HepG2 (cell line): ENCODE results near the gene RAD51C. TPM values are rescaled to one million over a fixed set of nuclear protein-coding genes. Genes with fewer than 3 reads are reported as not detected.
A peak's percentile ranks its signal among the peaks of the same experiment; 100 is the strongest.

Source experiments
- ATAC-seq: fragments of 200-7000 bp; cut with Tn5 transposase; 3 replicates; pipeline ENCODE4 v1.9.1; 2020; ENCODE audit warnings: mild to moderate bottlenecking, moderate library complexity
- BruUV-seq: library from RNA; stranded (reverse); fragments of 400-500 nt; replicated peaks from 2 replicates; lab custom pipeline; 2021; lab: Mats Ljungman, UMichigan
- CTCF ChIA-PET: fragments of 300-600 bp; formaldehyde crosslinking; extraction: SDS; loops from one replicate; lab custom pipeline; 2021; ENCODE audit warnings: low total read pairs, inconsistent platforms, low intra/inter-chr PET ratio; lab: Yijun Ruan, JAX
- POLR2A ChIA-PET: fragments of 350-600 bp; sonication (Branson Sonifier 250); formaldehyde crosslinking; loops from one replicate; lab custom pipeline; 2020; ENCODE audit warnings: antibody characterized with exemption, inconsistent platforms; lab: Yijun Ruan, JAX
- DNase-seq: peaks from one replicate; pipeline ENCODE4 v3.0.0-alpha.2; 2015; ENCODE audit warnings: low spot score
- FAIRE-seq: peaks from 3 replicates; lab custom pipeline; 2011; peaks lifted over from hg19 to GRCh38; lab: Jason Lieb, UNC
- H2AFZ ChIP-seq: one replicate; pipeline ENCODE4 v1.6.1; 2011; ENCODE audit warnings: low read length, inconsistent platforms
- H3K27ac ChIP-seq: fragments of 300-600 bp; 3 replicates; pipeline ENCODE4 v1.8.0; 2011; ENCODE audit warnings: mixed run types, mild to moderate bottlenecking, mixed read lengths, low read length, inconsistent platforms; ENCODE audit not compliant: insufficient read depth; ENCODE audit errors: extremely low read length
- H3K27me3 ChIP-seq, 2 experiments: fragments of 200-600 bp in 1 of 2; 2 replicates in 1 of 2; 3 replicates in 1 of 2; pipeline versions ENCODE4 v1.6.0 to v1.8.0; 2011; ENCODE audit warnings: low read length in 2 of 2, mild to moderate bottlenecking in 2 of 2, moderate library complexity in 2 of 2, inconsistent platforms in 1 of 2; ENCODE audit not compliant: insufficient read depth in 2 of 2, control insufficient read depth in 1 of 2
- H3K36me3 ChIP-seq, 2 experiments: fragments of 200-600 bp in 1 of 2; replicated peaks in 1 of 2; 2 replicates in 1 of 2; 3 replicates in 1 of 2; pipeline versions ENCODE4 v1.5.1 to v1.8.0; 2011; ENCODE audit warnings: low read length in 2 of 2, inconsistent platforms in 1 of 2; ENCODE audit not compliant: insufficient read depth in 2 of 2, control insufficient read depth in 1 of 2
- H3K4me1 ChIP-seq: 2 replicates; pipeline ENCODE4 v1.5.1; 2012; ENCODE audit warnings: low read length, inconsistent platforms; ENCODE audit not compliant: insufficient read depth
- H3K4me2 ChIP-seq: 2 replicates; pipeline ENCODE4 v1.6.0; 2011; ENCODE audit warnings: low read depth, low read length, inconsistent platforms
- H3K4me3 ChIP-seq, 3 experiments: fragments of 200-600 bp in 1 of 3; sonication (generic), shearing (Covaris generic) in 1 of 3; replicated peaks in 1 of 3; 2 replicates each; pipeline ENCODE4 v1.5.1; 2011 to 2016; ENCODE audit warnings: low read length in 3 of 3, inconsistent platforms in 2 of 3, low read depth in 2 of 3, mild to moderate bottlenecking in 2 of 3, control low read depth in 1 of 3, mixed read lengths in 1 of 3; ENCODE audit not compliant: insufficient read depth in 1 of 3
- H3K79me2 ChIP-seq: one replicate; pipeline ENCODE4 v1.6.1; 2011; ENCODE audit warnings: low read length, inconsistent platforms; ENCODE audit not compliant: insufficient read depth
- H3K9ac ChIP-seq: 2 replicates; pipeline ENCODE4 v1.6.0; 2011; ENCODE audit warnings: mild to moderate bottlenecking, low read depth, low read length, inconsistent platforms; ENCODE audit not compliant: insufficient read depth
- H3K9me3 ChIP-seq: 2 replicates; pipeline ENCODE4 v1.5.1; 2012; ENCODE audit warnings: mild to moderate bottlenecking, low read length
- H4K20me1 ChIP-seq: 2 replicates; pipeline ENCODE4 v1.6.0; 2011; ENCODE audit warnings: inconsistent platforms, mild to moderate bottlenecking, low read length, moderate library complexity; ENCODE audit not compliant: insufficient read depth
- BCL6 ChIP-seq: IDR thresholded peaks from 2 replicates; pipeline ENCODE4 v1.6.1; 2016; ENCODE audit warnings: missing genetic modification reagents, missing compliant biosample characterization
- CREB3 ChIP-seq: sonication (generic); formaldehyde crosslinking; IDR thresholded peaks from 2 replicates; pipeline ENCODE4 v1.5.0; 2020; ENCODE audit warnings: missing genetic modification reagents
- ELF4 ChIP-seq: sonication (generic); formaldehyde crosslinking; IDR thresholded peaks from 2 replicates; pipeline ENCODE4 v1.5.0; 2020; ENCODE audit warnings: missing genetic modification reagents, mild to moderate bottlenecking, moderate library complexity, borderline replicate concordance
- FIP1L1 ChIP-seq: fragments of 200-400 bp; formaldehyde crosslinking; IDR thresholded peaks from 2 replicates; pipeline ENCODE4 v1.6.1; 2018; ENCODE audit warnings: low read depth, mild to moderate bottlenecking, low read length, moderate library complexity, borderline replicate concordance; ENCODE audit not compliant: insufficient read depth
- HMGA1 ChIP-seq: sonication (generic); formaldehyde crosslinking; conservative IDR thresholded peaks from 2 replicates; pipeline ENCODE4 v1.4.0; 2020; ENCODE audit warnings: missing genetic modification reagents
- HNRNPUL1 ChIP-seq: fragments of 200-400 bp; formaldehyde crosslinking; IDR thresholded peaks from 2 replicates; pipeline ENCODE4 v1.6.1; 2017; ENCODE audit warnings: low read depth, mild to moderate bottlenecking, low read length, moderate library complexity
- KLF13 ChIP-seq: sonication (generic); formaldehyde crosslinking; IDR thresholded peaks from 2 replicates; pipeline ENCODE4 v1.4.0; 2020; ENCODE audit warnings: mild to moderate bottlenecking, missing genetic modification reagents
- KLF16 ChIP-seq, 2 experiments: sonication (generic) in 1 of 2; formaldehyde crosslinking in 1 of 2; IDR thresholded peaks; 2 replicates each; pipeline versions ENCODE4 v1.6.1 to v1.8.0; 2016 to 2023; ENCODE audit warnings: missing genetic modification reagents in 2 of 2, missing compliant biosample characterization in 1 of 2
- NFIC ChIP-seq: IDR thresholded peaks from 2 replicates; pipeline ENCODE4 v1.6.1; 2012; ENCODE audit warnings: mild to moderate bottlenecking, low read length, inconsistent platforms
- RERE ChIP-seq: IDR thresholded peaks from 2 replicates; pipeline ENCODE4 v1.6.1; 2016; ENCODE audit warnings: low read depth, missing genetic modification reagents, missing compliant biosample characterization
- TSC22D2 ChIP-seq: sonication (generic); formaldehyde crosslinking; IDR thresholded peaks from 2 replicates; pipeline ENCODE4 v1.5.1; 2020; ENCODE audit warnings: missing genetic modification reagents, mild to moderate bottlenecking, borderline replicate concordance
- ZNF282 ChIP-seq: fragments of 450-650 bp; IDR thresholded peaks from 2 replicates; pipeline ENCODE4 v1.6.1; 2018; ENCODE audit not compliant: partially characterized antibody
- ZNF768 ChIP-seq: sonication (generic); formaldehyde crosslinking; IDR thresholded peaks from 2 replicates; pipeline ENCODE4 v1.4.0; 2020; ENCODE audit warnings: missing genetic modification reagents
- WGBS: methylation state at CpG from one replicate; pipeline ENCODE4 v1.1.6; 2017; ENCODE audit warnings: low lambda C conversion rate; 5-methylcytosine and 5-hydroxymethylcytosine counted together
- in situ Hi-C: cut with HindIII; loops from 2 replicates; pipeline ENCODE4 v1.10.0; 2017; ENCODE audit warnings: low pct_unique_long_range_greater_than_20kb; ENCODE audit not compliant: extremely low pct_ligation_motif_present
- intact Hi-C: fragments of 100-400 bp; cut with micrococcal nuclease; formaldehyde crosslinking; loops from one replicate; pipeline ENCODE4 v1.10.0; 2022; ENCODE audit not compliant: unreplicated experiment
- polyA plus RNA-seq, 8 experiments: library from polyadenylated mRNA; depleted of rRNA in 3 of 8; stranded (reverse) in 7 of 8; unstranded in 1 of 8; fragments of >200 nt; fragmentation: Illumina TruSeq in 4 of 8; extraction: Trizol in 4 of 8; gene quantifications; 2 replicates each; pipeline versions ENCODE4 v1.2.1 to v1.2.3, GENCODE V29; 2011 to 2016; ENCODE audit warnings: low read depth in 4 of 8, missing spikeins in 1 of 8, mixed read lengths in 1 of 8; ENCODE audit not compliant: insufficient read depth in 1 of 8
- total RNA-seq, 5 experiments: library from RNA; depleted of rRNA; stranded (reverse); fragments of >200 nt; fragmentation: Illumina TruSeq; extraction: Trizol; gene quantifications; 2 replicates each; pipeline ENCODE4 v1.2.3, GENCODE V29; 2016; ENCODE audit warnings: low read depth in 1 of 5

Gene RAD51C
- total and polyA plus RNA-seq, 2 of the 13 experiments (the other 11 are each of a cell fraction or from before 2014, with no cell fraction given): 38.5 to 106 TPM

GRCh38 chr17:58756246-58757161 lies 64.1 kb downstream of the RAD51C start:
- no peaks in the 10 kb centered on the region for H3K9me3 ChIP-seq
- WGBS: 5% methylated on average over 29 of the region's 72 CpGs
- ChIA-PET POLR2A (no interaction called here), CTCF (no interaction called here)
- in situ Hi-C loops (no loop called here), intact Hi-C loops (no loop called here)
- no peaks in the 10 kb centered on the region for H4K20me1 ChIP-seq
- no peaks in the 10 kb centered on the region for H3K36me3 ChIP-seq
- H3K27ac ChIP-seq: no peak overlapping the region
- FAIRE-seq (no peak), ATAC-seq (peak; percentile 63), DNase-seq (no peak)
- peaks cover 10% of the 10 kb centered on the region for H3K4me1 ChIP-seq
- H3K27me3 ChIP-seq: peaks cover 2 to 47% of the 10 kb centered on the region in 2 experiments; a peak in 4 of 5 replicates
- no peaks in the 10 kb centered on the region for H3K79me2 ChIP-seq
- peak overlapping the region; percentile 23; the same call in 1 of the 2 replicates for H3K9ac ChIP-seq
- peak overlapping the region; percentile 62 to 83 (median 75) for H3K4me3 ChIP-seq
- no peak overlapping the region for H2AFZ ChIP-seq
- H3K4me2 ChIP-seq: peak overlapping the region; percentile 92
- BruUV-seq: no TSS peak
- TF ChIP-seq KLF16 (CRISPR knock-in tag; IDR thresholded peaks at IDR 0.05) (no peak), TSC22D2 (no peak), ELF4 (no peak), FIP1L1 (no peak), ZNF282 (no peak), HNRNPUL1 (no peak), ZNF768 (CRISPR knock-in tag) (no peak), RERE (CRISPR knock-in tag) (no peak), NFIC (no peak), CREB3 (CRISPR knock-in tag) (no peak), KLF13 (no peak), HMGA1 (CRISPR knock-in tag) (no peak), BCL6 (CRISPR knock-in tag) (no peak)
